Measurements from ENCODE around the gene LDAH.
"Not testable (repeated sequence)": the region's sequence is repeated elsewhere in the genome, so short reads cannot be mapped to it uniquely, and the experiment has no call there.

LDAH gene

GRCh38 chr2:20726913-20727312 is 96.0 kb downstream of the LDAH start:
- Histone ChIP-seq H3K9ac (ENCODE audit: low read length in 5 of 5) (no peak overlapping the region), H3K4me1 (ENCODE audit: control insufficient read depth in 5 of 5, insufficient read depth in 5 of 5, low read length in 5 of 5) (peaks cover 0 to 11% (median 10%) of the 10 kb centered on the region in 5 donors)

GRCh38 chr2:20725782-20726181 is 97.1 kb downstream of the LDAH start:
- no peak overlapping the region for H3K9ac ChIP-seq (ENCODE audit: low read length in 5 of 5)
- no peak overlapping the region for H3K27ac ChIP-seq (ENCODE audit: low read depth, low read length)
- H3K4me1 ChIP-seq (ENCODE audit: control insufficient read depth in 5 of 5, insufficient read depth in 5 of 5, low read length in 5 of 5) = peaks cover 0 to 11% (median 10%) of the 10 kb centered on the region in 5 donors
- H3K9me3 ChIP-seq (ENCODE audit: control insufficient read depth in 5 of 5, low read length in 5 of 5) = no peaks in the 10 kb centered on the region
- peaks cover 0 to 5% (median 0%) of the 10 kb centered on the region in 5 donors for H3K36me3 ChIP-seq (ENCODE audit: control insufficient read depth in 5 of 5, insufficient read depth in 5 of 5, low read length in 5 of 5)
- no peaks in the 10 kb centered on the region for H3K27me3 ChIP-seq (ENCODE audit: control insufficient read depth in 5 of 5, insufficient read depth in 4 of 5, low read length in 5 of 5)
- H3K4me3 ChIP-seq (ENCODE audit: low read depth in 1 of 5, low read length in 5 of 5) = no peak overlapping the region

More at GRCh38 chr2:20726913-20727312, 96.0 kb downstream of the LDAH start:
- Histone ChIP-seq H3K27me3 (ENCODE audit: control insufficient read depth in 5 of 5, insufficient read depth in 4 of 5, low read length in 5 of 5) (no peaks in the 10 kb centered on the region), H3K36me3 (ENCODE audit: control insufficient read depth in 5 of 5, insufficient read depth in 5 of 5, low read length in 5 of 5) (peaks cover 0 to 5% (median 0%) of the 10 kb centered on the region in 5 donors), H3K9me3 (ENCODE audit: control insufficient read depth in 5 of 5, low read length in 5 of 5) (no peaks in the 10 kb centered on the region), H3K4me3 (ENCODE audit: low read depth in 1 of 5, low read length in 5 of 5) (no peak overlapping the region), H3K27ac (ENCODE audit: low read depth, low read length) (no peak overlapping the region)

- Histone ChIP-seq H3K36me3 (ENCODE audit: control insufficient read depth in 5 of 5, insufficient read depth in 5 of 5, low read length in 5 of 5) (peaks cover 0 to 5% (median 0%) of the 10 kb centered on the region in 5 donors), H3K4me1 (ENCODE audit: control insufficient read depth in 5 of 5, insufficient read depth in 5 of 5, low read length in 5 of 5) (peaks cover 0 to 11% (median 10%) of the 10 kb centered on the region in 5 donors), H3K27me3 (ENCODE audit: control insufficient read depth in 5 of 5, insufficient read depth in 4 of 5, low read length in 5 of 5) (no peaks in the 10 kb centered on the region), H3K9me3 (ENCODE audit: control insufficient read depth in 5 of 5, low read length in 5 of 5) (no peaks in the 10 kb centered on the region), H3K9ac (ENCODE audit: low read length in 5 of 5) (no peak overlapping the region), H3K27ac (ENCODE audit: low read depth, low read length) (no peak overlapping the region), H3K4me3 (ENCODE audit: low read depth in 1 of 5, low read length in 5 of 5) (no peak overlapping the region)
Observed at GRCh38 chr2:20724500-20725053, 98.3 kb downstream of the LDAH start.

GRCh38 chr2:20723543-20723942 is 99.4 kb downstream of the LDAH start:
- Histone ChIP-seq H3K4me3 (ENCODE audit: low read depth in 1 of 5, low read length in 5 of 5) (no peak overlapping the region), H3K27ac (ENCODE audit: low read depth, low read length) (no peak overlapping the region), H3K36me3 (ENCODE audit: control insufficient read depth in 5 of 5, insufficient read depth in 5 of 5, low read length in 5 of 5) (peaks cover 0 to 5% (median 0%) of the 10 kb centered on the region in 5 donors), H3K27me3 (ENCODE audit: control insufficient read depth in 5 of 5, insufficient read depth in 4 of 5, low read length in 5 of 5) (no peaks in the 10 kb centered on the region), H3K4me1 (ENCODE audit: control insufficient read depth in 5 of 5, insufficient read depth in 5 of 5, low read length in 5 of 5) (peaks cover 0 to 10% (median 10%) of the 10 kb centered on the region in 5 donors), H3K9me3 (ENCODE audit: control insufficient read depth in 5 of 5, low read length in 5 of 5) (no peaks in the 10 kb centered on the region), H3K9ac (ENCODE audit: low read length in 5 of 5) (no peak overlapping the region)

GRCh38 chr2:20722592-20723240 is 100.2 kb downstream of the LDAH start:
- peaks cover 0 to 5% (median 0%) of the 10 kb centered on the region in 5 donors for H3K36me3 ChIP-seq (ENCODE audit: control insufficient read depth in 5 of 5, insufficient read depth in 5 of 5, low read length in 5 of 5)
- peaks cover 0 to 3% (median 0%) of the 10 kb centered on the region in 5 donors for H3K9me3 ChIP-seq (ENCODE audit: control insufficient read depth in 5 of 5, low read length in 5 of 5)
- H3K27me3 ChIP-seq (ENCODE audit: control insufficient read depth in 5 of 5, insufficient read depth in 4 of 5, low read length in 5 of 5) = no peaks in the 10 kb centered on the region
- H3K9ac ChIP-seq (ENCODE audit: low read length in 5 of 5) = no peak overlapping the region
- H3K27ac ChIP-seq (ENCODE audit: low read depth, low read length) = no peak overlapping the region
- H3K4me3 ChIP-seq (ENCODE audit: low read depth in 1 of 5, low read length in 5 of 5) = no peak overlapping the region
- H3K4me1 ChIP-seq (ENCODE audit: control insufficient read depth in 5 of 5, insufficient read depth in 5 of 5, low read length in 5 of 5) = peaks cover 0 to 1% (median 1%) of the 10 kb centered on the region in 5 donors

- H3K36me3 ChIP-seq (ENCODE audit: control insufficient read depth in 5 of 5, insufficient read depth in 5 of 5, low read length in 5 of 5) = no peaks in the 10 kb centered on the region
- no peaks in the 10 kb centered on the region for H3K4me1 ChIP-seq (ENCODE audit: control insufficient read depth in 5 of 5, insufficient read depth in 5 of 5, low read length in 5 of 5)
- no peaks in the 10 kb centered on the region for H3K27me3 ChIP-seq (ENCODE audit: control insufficient read depth in 5 of 5, insufficient read depth in 4 of 5, low read length in 5 of 5)
- no peak overlapping the region for H3K9ac ChIP-seq (ENCODE audit: low read length in 5 of 5)
- no peak overlapping the region for H3K4me3 ChIP-seq (ENCODE audit: low read depth in 1 of 5, low read length in 5 of 5)
- no peak overlapping the region for H3K27ac ChIP-seq (ENCODE audit: low read depth, low read length)
- peaks cover 0 to 3% (median 0%) of the 10 kb centered on the region in 5 donors for H3K9me3 ChIP-seq (ENCODE audit: control insufficient read depth in 5 of 5, low read length in 5 of 5)
Observed at GRCh38 chr2:20717641-20718040, 105.3 kb downstream of the LDAH start.

- not testable (repeated sequence) for H3K36me3 ChIP-seq (ENCODE audit: control insufficient read depth in 5 of 5, insufficient read depth in 5 of 5, low read length in 5 of 5); H3K27me3 ChIP-seq (ENCODE audit: control insufficient read depth in 5 of 5, insufficient read depth in 4 of 5, low read length in 5 of 5); H3K27ac ChIP-seq (ENCODE audit: low read depth, low read length); H3K9me3 ChIP-seq (ENCODE audit: control insufficient read depth in 5 of 5, low read length in 5 of 5); H3K9ac ChIP-seq (ENCODE audit: low read length in 5 of 5); H3K4me3 ChIP-seq (ENCODE audit: low read depth in 1 of 5, low read length in 5 of 5); H3K4me1 ChIP-seq (ENCODE audit: control insufficient read depth in 5 of 5, insufficient read depth in 5 of 5, low read length in 5 of 5)
Observed at GRCh38 chr2:20716164-20716563, 106.7 kb downstream of the LDAH start.

- not testable (repeated sequence) for H3K27ac ChIP-seq (ENCODE audit: low read depth, low read length); H3K4me1 ChIP-seq (ENCODE audit: control insufficient read depth in 5 of 5, insufficient read depth in 5 of 5, low read length in 5 of 5); H3K27me3 ChIP-seq (ENCODE audit: control insufficient read depth in 5 of 5, insufficient read depth in 4 of 5, low read length in 5 of 5); H3K36me3 ChIP-seq (ENCODE audit: control insufficient read depth in 5 of 5, insufficient read depth in 5 of 5, low read length in 5 of 5); H3K9ac ChIP-seq (ENCODE audit: low read length in 5 of 5); H3K4me3 ChIP-seq (ENCODE audit: low read depth in 1 of 5, low read length in 5 of 5); H3K9me3 ChIP-seq (ENCODE audit: control insufficient read depth in 5 of 5, low read length in 5 of 5)
Observed at GRCh38 chr2:20714412-20714811, 108.5 kb downstream of the LDAH start.

- not testable (repeated sequence) for H3K36me3 ChIP-seq (ENCODE audit: control insufficient read depth in 5 of 5, insufficient read depth in 5 of 5, low read length in 5 of 5); H3K9me3 ChIP-seq (ENCODE audit: control insufficient read depth in 5 of 5, low read length in 5 of 5); H3K9ac ChIP-seq (ENCODE audit: low read length in 5 of 5); H3K27ac ChIP-seq (ENCODE audit: low read depth, low read length); H3K27me3 ChIP-seq (ENCODE audit: control insufficient read depth in 5 of 5, insufficient read depth in 4 of 5, low read length in 5 of 5); H3K4me3 ChIP-seq (ENCODE audit: low read depth in 1 of 5, low read length in 5 of 5); H3K4me1 ChIP-seq (ENCODE audit: control insufficient read depth in 5 of 5, insufficient read depth in 5 of 5, low read length in 5 of 5)
Observed at GRCh38 chr2:20713585-20713984, 109.3 kb downstream of the LDAH start.

- H3K4me1 ChIP-seq (ENCODE audit: control insufficient read depth in 5 of 5, insufficient read depth in 5 of 5, low read length in 5 of 5); H3K27me3 ChIP-seq (ENCODE audit: control insufficient read depth in 5 of 5, insufficient read depth in 4 of 5, low read length in 5 of 5); H3K9ac ChIP-seq (ENCODE audit: low read length in 5 of 5); H3K4me3 ChIP-seq (ENCODE audit: low read depth in 1 of 5, low read length in 5 of 5); H3K9me3 ChIP-seq (ENCODE audit: control insufficient read depth in 5 of 5, low read length in 5 of 5); H3K27ac ChIP-seq (ENCODE audit: low read depth, low read length); H3K36me3 ChIP-seq (ENCODE audit: control insufficient read depth in 5 of 5, insufficient read depth in 5 of 5, low read length in 5 of 5): not testable (repeated sequence)
Observed at GRCh38 chr2:20711641-20712040, 111.3 kb downstream of the LDAH start.

All from subcutaneous abdominal adipose tissue (tissue), 5 donors.